Esophagus muscularis mucosa (tissue), 4 donors: ENCODE results near the gene FER. TPM values are rescaled to one million over a fixed set of nuclear protein-coding genes. Genes with fewer than 3 reads are reported as not detected.

ENCODE experiments used
- DNase-seq: peaks from one replicate; pipeline ENCODE4 v3.0.0-alpha.2; 2017; ENCODE audit errors: extremely low spot score
- H3K27ac ChIP-seq, 4 donors: fragments of 200-600 bp; sonication (generic); replicated peaks in 1 of 4; 1 replicate in 3 of 4; 2 replicates in 1 of 4; pipeline ENCODE4 v1.5.1; 2016 to 2019; ENCODE audit warnings: mild to moderate bottlenecking in 1 of 4
- H3K27me3 ChIP-seq, 4 donors: fragments of 200-600 bp; sonication (generic); one replicate each; pipeline versions ENCODE4 v1.5.1 to v1.6.0; 2016 to 2019
- H3K36me3 ChIP-seq, 4 donors: fragments of 200-600 bp; sonication (generic); one replicate each; pipeline ENCODE4 v1.5.1; 2016 to 2019
- H3K4me1 ChIP-seq, 4 donors: fragments of 200-600 bp; sonication (generic); one replicate each; pipeline ENCODE4 v1.5.1; 2016 to 2019
- H3K4me3 ChIP-seq, 4 donors: fragments of 200-600 bp; sonication (generic); 1 replicate in 2 of 4; 2 replicates in 2 of 4; pipeline ENCODE4 v1.5.1; 2016 to 2019; ENCODE audit warnings: mild to moderate bottlenecking in 4 of 4, moderate library complexity in 1 of 4
- H3K9me3 ChIP-seq, 4 donors: fragments of 200-600 bp; sonication (generic); 1 replicate in 3 of 4; 2 replicates in 1 of 4; pipeline ENCODE4 v1.5.1; 2016 to 2019
- CTCF ChIP-seq, 3 experiments: fragments of 200-600 bp in 2 of 3; fragments of 450-650 bp in 1 of 3; sonication (generic) in 2 of 3; IDR thresholded peaks; one replicate each; pipeline ENCODE4 v1.5.1; 2017 to 2019; ENCODE audit warnings: antibody characterized with exemption in 3 of 3, mild to moderate bottlenecking in 2 of 3, moderate library complexity in 1 of 3
- EP300 ChIP-seq: sonication (generic); formaldehyde crosslinking; IDR thresholded peaks from one replicate; pipeline ENCODE4 v1.6.1; 2017; ENCODE audit warnings: antibody characterized with exemption
- POLR2A ChIP-seq: fragments of 450-650 bp; IDR thresholded peaks from one replicate; pipeline ENCODE4 v1.6.1; 2017; ENCODE audit warnings: antibody characterized with exemption, moderate library complexity, mild to moderate bottlenecking, low read depth
- POLR2AphosphoS5 ChIP-seq, 2 donors: sonication (generic); formaldehyde crosslinking; IDR thresholded peaks; one replicate each; pipeline ENCODE4 v1.6.1; 2017; ENCODE audit warnings: antibody characterized with exemption in 2 of 2
- WGBS: methylation state at CpG from one replicate; pipeline ENCODE4 v1.1.5; 2018; 5-methylcytosine and 5-hydroxymethylcytosine counted together
- intact Hi-C: fragments of 100-400 bp; cut with DNase I; formaldehyde crosslinking; loops from one replicate; pipeline ENCODE4 v1.15.1; 2023
- total RNA-seq, 4 donors: library from RNA; depleted of rRNA; stranded (reverse); fragments of >200 nt; gene quantifications; one replicate each; pipeline versions ENCODE4 v1.1.0 to v1.2.1, GENCODE V29; 2016

FER gene
- total RNA-seq, 4 donors from 2014 or later = 17.6 to 32.8 (median 25.4) TPM

DNA sequence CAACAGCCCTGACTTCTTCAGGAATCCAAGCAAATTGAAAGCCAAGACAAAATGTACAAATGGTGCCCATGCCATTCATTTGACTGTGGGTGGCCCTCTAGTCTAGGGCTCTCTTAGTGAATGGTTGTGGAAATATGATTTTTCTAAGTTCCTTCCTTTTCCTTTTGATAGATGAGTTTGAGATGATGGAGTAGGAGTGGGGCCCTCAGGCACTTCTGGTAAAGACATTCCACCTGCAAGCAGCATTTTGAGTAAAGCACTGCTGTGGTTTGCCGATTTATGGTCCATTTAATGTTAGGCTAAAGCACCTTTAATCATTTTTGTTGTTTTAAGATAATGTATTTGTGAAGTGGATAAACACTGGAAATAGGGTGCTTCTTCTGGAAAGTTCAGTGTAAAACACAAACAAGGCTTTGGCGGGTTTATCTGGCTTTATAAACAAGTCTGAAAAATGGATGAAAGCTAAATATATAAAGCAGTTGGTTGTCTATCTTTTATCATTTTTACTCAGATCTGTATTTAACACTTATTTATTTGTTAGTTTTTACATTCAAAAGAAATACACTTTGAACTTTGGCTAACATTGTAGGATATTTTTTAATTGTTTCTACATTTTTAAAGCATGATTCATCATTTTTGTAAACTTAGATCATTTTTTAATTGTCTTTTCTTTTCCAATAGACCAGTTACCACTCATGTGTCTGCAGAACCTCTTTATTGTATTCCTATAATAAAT is 448.6 kb downstream of the FER start:
- DNase-seq = no peak
- WGBS = 89% methylated on average over 2 of the region's 2 CpGs
- Histone ChIP-seq H3K4me3 (no peak overlapping the region), H3K36me3 (no peaks in the 10 kb centered on the region), H3K4me1 (peaks cover 0 to 13% (median 10%) of the 10 kb centered on the region in 4 donors), H3K27me3 (no peaks in the 10 kb centered on the region), H3K9me3 (no peaks in the 10 kb centered on the region), H3K27ac (no peak overlapping the region)
- no peak for TF ChIP-seq POLR2A
- TF ChIP-seq EP300 = no peak
- no peak for TF ChIP-seq POLR2AphosphoS5 (IDR thresholded peaks at IDR 0.05)
- no peak for TF ChIP-seq CTCF (IDR thresholded peaks at IDR 0.05)
- intact Hi-C loops = no loop called here

- intact Hi-C loops = no loop called here
- 96% methylated on average over 2 of the region's 2 CpGs for WGBS
- no peak for DNase-seq
- H3K27me3 ChIP-seq = no peaks in the 10 kb centered on the region
- no peaks in the 10 kb centered on the region for H3K36me3 ChIP-seq
- H3K27ac ChIP-seq = no peak overlapping the region
- no peaks in the 10 kb centered on the region for H3K9me3 ChIP-seq
- H3K4me1 ChIP-seq = peaks cover 0 to 13% (median 10%) of the 10 kb centered on the region in 4 donors
- TF ChIP-seq EP300 = no peak
- no peak for TF ChIP-seq POLR2A
- TF ChIP-seq CTCF (IDR thresholded peaks at IDR 0.05) = no peak
- no peak for TF ChIP-seq POLR2AphosphoS5 (IDR thresholded peaks at IDR 0.05)
- H3K4me3 ChIP-seq = no peak overlapping the region
Measured at GRCh38 chr5:109196823-109197160, 449.1 kb downstream of the FER start.

GRCh38 chr5:109199289-109199688 is 451.6 kb downstream of the FER start:
- Histone ChIP-seq H3K36me3 (no peaks in the 10 kb centered on the region), H3K27me3 (no peaks in the 10 kb centered on the region), H3K9me3 (peaks cover 0 to 3% (median 0%) of the 10 kb centered on the region in 4 donors), H3K4me1 (peaks cover 0 to 5% (median 2%) of the 10 kb centered on the region in 4 donors), H3K27ac (no peak overlapping the region), H3K4me3 (no peak overlapping the region)
- intact Hi-C loops = no loop called here
- WGBS = 57% methylated on average over 2 of the region's 2 CpGs
- DNase-seq = no peak
- TF ChIP-seq EP300 (no peak), POLR2A (no peak), POLR2AphosphoS5 (IDR thresholded peaks at IDR 0.05) (no peak), CTCF (IDR thresholded peaks at IDR 0.05) (no peak)

- no peak for TF ChIP-seq CTCF (IDR thresholded peaks at IDR 0.05)
- TF ChIP-seq POLR2A = no peak
- no peak for TF ChIP-seq POLR2AphosphoS5 (IDR thresholded peaks at IDR 0.05)
- no peak for TF ChIP-seq EP300
- no peak for DNase-seq
- H3K9me3 ChIP-seq = peaks cover 0 to 10% (median 3%) of the 10 kb centered on the region in 4 donors
- H3K4me1 ChIP-seq = peaks cover 0 to under 1% (median 0%) of the 10 kb centered on the region in 4 donors
- no peak overlapping the region for H3K27ac ChIP-seq
- H3K36me3 ChIP-seq = no peaks in the 10 kb centered on the region
- no peaks in the 10 kb centered on the region for H3K27me3 ChIP-seq
- intact Hi-C loops = no loop called here
- no peak overlapping the region for H3K4me3 ChIP-seq
- 66% methylated on average over 5 of the region's 5 CpGs for WGBS
Measured at GRCh38 chr5:109199799-109200620, 452.3 kb downstream of the FER start.
